NCI-H345 (cell line): ENCODE results near the gene UTS2R.

Experiments
- DNase-seq: peaks from one replicate; lab custom pipeline; 2025; lab: John Stamatoyannopoulos, UW

The UTS2R gene

DNA sequence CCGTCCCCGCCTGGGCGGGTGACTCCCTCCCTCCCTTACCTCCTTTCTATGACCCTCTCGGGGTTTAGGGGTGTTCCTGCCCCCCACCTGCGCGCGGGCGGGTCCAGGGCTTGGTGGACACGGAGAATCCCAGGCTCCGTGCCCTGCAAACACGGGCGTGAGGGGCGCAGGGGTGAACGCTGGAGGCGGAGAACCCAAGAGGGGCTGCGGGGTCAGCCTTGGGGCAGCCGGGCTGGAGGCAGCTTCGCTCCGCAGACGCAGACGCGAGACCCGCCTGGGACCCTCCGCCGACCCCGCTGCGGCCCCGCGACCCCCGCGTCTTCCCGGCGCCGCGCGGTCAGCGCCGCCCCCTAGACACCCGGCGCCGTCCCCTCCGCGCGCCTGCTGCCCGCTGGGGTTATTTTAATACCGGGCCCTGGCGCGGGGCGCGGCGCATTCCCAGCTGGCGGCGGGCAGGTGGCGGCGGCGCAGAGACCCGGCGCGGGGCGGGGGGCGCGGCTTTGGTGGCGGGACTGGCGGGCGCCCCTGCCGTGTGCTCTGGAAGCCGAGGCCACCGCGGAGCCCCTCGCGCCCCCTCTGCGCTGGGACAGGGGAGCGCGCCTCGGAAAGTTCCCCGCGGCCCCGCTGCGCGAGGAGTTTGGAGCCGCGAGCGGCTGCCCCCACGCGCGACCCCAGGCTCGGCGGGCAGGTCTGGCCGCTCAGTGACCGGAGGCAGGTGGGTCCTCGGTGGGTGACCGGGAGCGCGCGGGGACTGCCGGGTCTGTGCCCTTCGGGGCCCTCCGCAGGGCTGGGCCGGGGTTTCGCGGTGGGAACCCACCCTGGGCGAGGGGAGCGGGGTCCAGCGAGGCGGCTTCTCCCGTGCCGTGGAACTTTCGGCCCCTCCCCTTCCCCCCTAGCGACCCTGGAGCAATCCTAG is at the start of gene UTS2R:
Gene UTS2R, plus strand, starts transcription at position 433 of the 916 bp plus-strand sequence. CDS start 2,560 bp downstream, outside the sequence.
- DNase-seq = no peak

DNA sequence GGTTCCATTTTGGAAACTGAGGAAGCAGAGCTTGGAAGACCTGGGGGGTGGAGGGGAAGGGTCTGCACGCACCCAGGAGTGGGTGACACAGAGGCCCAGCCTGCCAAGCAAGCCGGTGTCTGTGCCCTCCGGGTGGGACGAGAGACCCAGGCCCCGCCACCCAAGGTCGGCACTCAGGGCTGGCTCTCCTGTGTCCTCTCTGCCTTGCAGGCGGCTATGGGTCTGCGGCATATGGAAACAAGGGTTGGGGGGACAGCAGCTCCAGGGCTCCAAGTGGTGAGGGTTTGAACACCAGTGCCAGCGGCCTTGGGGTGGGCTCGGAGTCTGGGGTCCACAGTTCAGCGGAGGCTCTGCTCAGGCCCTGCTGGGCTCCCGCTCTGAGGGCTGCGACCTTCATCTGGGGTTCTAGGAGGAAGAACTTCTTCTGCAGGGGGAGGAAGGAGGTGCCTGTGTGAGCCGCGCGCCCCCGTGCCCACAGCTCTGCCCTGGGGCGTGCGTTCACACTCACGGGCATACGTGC is 49.6 kb upstream of the UTS2R start:
- DNase-seq = no peak

GRCh38 chr17:82322526-82323453 is 48.8 kb upstream of the UTS2R start:
- DNase-seq = no peak

- no peak for DNase-seq
These were observed 47.9 kb upstream of the UTS2R start for GRCh38 chr17:82323514-82324234.

DNA sequence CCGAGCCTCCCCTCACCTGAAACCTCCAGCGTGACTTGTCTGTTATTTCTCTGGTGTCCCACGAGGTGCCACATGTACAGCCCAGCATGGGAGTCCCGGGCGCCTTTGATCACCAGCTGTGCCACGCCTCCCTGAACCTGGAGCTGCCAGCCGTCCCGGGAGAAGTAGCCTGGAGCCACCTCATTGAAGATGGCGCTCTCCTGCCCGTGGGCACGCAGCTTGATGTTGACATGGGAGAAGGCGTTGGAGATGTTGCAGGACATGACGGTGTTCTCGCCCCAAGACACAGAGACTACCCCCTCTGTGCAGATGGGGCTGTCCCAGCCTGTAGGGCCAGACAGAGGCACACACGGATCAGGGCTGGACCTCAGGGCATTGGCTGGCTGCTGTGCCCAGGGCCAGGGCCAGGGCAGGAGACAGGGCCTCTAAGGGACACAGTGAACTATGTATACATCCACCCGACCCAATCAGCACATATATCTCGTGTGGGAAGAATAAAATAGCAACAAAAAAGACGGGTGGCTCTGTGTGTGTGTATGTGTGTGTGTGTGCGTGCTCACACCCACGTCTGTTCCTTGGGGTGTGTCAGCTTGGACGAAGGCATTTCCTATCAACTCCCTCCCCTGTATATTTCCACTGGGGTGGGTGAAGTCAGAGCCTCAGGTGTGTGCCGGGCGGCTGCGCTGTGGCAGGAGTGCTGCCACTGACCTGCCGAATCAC is 46.8 kb upstream of the UTS2R start:
- DNase-seq = peak; percentile 36

- no peak for DNase-seq
These were observed 46.0 kb upstream of the UTS2R start for GRCh38 chr17:82325286-82326180.

GRCh38 chr17:82327289-82327688 is 44.3 kb upstream of the UTS2R start:
- no peak for DNase-seq

GRCh38 chr17:82327757-82328140 is 43.8 kb upstream of the UTS2R start:
- DNase-seq = no peak

GRCh38 chr17:82328141-82328993 is 43.2 kb upstream of the UTS2R start:
- DNase-seq = peak; percentile 27

- DNase-seq = no peak
These were observed 42.5 kb upstream of the UTS2R start for GRCh38 chr17:82328994-82329507.

- no peak for DNase-seq
These were observed 41.8 kb upstream of the UTS2R start for GRCh38 chr17:82329683-82330321.

GRCh38 chr17:82330322-82331239 is 41.0 kb upstream of the UTS2R start:
- DNase-seq = peak; percentile 96

DNA sequence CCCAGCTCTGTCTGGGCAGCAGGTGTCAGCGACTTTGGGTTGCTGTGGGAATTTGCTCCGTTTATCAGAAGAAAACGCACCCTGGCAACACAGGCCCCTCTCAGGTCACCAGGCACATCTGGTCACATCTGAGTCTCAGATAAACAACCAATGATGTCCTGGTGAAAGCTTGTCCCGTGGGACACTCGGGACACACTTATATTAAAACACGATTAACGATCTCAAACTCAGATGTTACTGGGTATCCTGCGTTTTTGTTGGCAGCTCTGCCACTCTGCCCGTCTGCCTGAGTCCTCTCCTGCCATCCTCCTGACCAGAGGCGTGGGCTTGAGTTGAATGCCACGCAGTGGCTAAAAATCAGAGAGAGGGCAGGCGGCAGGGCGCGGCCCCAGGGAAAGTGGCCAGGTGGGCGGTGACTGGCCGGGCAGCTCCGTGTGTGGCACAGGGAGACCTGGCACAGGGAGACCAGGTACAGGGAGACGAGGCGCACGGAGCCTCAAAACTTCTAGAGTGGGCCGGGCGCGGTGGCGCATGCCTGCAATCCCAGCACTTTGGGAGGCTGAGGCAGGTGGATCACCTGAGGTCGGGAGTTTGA is 40.1 kb upstream of the UTS2R start:
- DNase-seq = no peak

- DNase-seq = peak; percentile 29
These were observed 38.8 kb upstream of the UTS2R start for GRCh38 chr17:82332669-82333278.

GRCh38 chr17:82333279-82334171 is 38.0 kb upstream of the UTS2R start, which contains the start of gene SECTM1:
SECTM1 (minus strand) TSS chr17:82333766; CDS start chr17:82327240, 6,526 bp downstream.
- DNase-seq = peak; percentile 23
